ENCODE results near the gene AMBP.

The AMBP gene

DNA sequence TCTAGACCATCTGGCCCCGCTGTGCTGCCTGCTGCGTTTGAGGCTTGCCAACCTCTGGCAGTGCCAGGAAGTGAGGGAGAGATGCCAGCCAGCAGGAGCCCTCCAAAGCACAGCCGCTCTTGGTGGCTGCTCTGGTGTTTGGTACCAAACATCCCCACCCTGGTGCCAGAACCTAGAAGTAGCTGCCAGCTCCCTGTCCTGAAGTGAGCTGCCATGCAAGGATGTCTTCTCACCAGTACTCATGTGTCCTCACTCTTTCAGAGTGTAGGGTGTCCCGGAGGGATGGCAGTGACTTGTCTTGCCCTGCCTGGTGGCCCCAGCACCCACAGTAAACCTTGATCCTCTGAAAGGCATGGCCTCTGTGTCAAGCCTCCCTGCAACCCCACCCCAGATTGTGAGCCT lies 43.4 kb downstream of the AMBP start:
- no peak for DNase-seq (ENCODE audit: insufficient read length, low spot score)
- FAIRE-seq: no peak

DNA sequence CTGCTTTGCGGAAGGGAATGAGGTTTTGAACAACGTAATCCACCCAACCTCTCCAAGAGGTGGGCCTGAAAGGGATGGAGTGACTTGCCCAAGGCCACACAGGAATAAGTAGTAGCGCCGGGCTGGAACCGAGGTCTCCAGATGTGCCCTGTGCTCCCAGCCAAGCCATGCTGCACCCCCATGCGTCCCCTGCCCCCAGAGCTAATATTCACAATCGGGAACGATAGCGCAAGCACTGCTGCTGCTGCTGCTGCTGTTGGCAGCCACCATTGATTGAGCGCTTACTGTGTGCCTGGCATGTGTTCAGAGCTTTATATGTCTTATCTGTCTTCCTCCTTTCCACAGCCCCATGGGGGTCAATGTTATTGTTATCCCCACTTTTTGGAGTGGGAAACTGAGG lies 43.9 kb downstream of the AMBP start:
- FAIRE-seq (no peak), DNase-seq (ENCODE audit: insufficient read length, low spot score) (no peak)

DNA sequence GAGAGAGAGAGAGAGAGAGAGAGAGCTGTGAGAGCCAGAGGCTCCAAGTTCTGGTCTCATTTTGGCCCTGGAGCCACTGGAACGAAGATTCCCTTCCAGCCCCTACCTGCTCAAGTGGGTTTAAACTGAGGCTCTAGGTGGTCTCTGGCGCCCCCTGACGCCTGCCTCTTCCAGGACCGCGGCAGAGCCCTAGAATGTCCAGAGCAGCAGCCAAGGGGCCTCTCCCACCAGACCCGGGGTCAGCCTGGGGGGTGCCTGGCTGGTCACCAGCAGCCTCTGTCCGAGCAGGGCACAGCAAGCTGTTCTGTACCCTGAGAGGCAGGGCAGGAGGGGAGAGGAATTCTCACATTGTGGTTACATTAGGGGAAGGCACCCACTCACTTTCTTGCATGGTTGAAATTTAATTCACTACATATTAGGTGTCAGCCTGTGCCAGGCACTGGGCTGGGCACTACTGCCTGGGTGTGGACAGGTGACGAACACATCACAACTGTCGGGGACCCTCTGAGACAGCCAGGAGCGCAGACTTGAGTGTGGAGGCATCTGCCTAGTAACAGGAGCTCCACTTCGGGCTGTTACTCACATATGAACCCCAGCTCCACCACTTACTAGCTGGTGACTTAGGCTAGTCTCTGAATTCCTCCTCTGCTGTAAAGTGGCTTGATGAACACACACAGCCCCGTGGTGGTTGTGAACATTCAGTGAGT lies 44.5 kb downstream of the AMBP start:
- no peak for DNase-seq (ENCODE audit: insufficient read length, low spot score)
- no peak for FAIRE-seq

DNA sequence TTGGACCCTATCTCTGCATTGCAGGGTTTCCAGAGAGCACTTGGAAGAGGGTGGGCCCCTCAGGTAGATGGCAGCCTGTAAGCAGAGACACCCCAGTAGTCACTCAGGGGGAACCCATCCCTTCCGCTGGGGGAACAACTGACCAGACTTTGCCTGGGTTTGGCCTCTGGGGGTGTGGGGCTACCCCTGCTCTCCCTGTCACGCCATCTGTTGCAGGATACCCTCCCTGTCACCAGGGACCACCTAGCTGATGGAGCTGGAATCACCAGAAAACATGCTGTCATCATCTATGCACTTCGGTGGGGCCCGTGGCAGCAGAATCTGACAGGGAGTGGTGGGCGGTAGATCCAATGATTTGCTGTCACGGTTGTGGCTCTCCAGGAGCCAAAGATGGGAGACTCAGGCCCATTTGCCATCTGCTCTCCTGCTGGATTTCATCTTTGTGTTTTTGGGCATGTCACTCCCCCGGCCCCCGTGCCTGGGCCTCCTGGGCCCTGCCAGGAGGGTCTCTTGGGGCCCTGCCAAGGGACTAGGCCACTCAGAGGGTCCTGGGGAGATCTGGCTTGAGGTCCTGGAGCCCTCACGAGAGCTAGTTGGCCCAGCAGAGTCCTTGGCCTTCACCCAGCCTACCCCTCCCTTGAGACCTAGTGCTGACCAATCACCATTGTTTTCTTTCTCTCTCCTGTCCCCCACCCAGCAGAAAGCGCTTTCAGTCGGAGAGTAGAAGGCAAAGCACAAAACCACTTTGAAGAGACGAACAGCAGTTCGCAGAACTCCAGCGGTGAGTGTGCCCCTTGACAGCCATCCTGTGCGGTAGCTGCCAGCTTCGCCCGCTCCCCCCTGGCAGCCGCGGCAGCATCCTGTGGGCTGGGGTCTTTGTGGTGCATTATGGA lies 45.9 kb downstream of the AMBP start:
- DNase-seq (ENCODE audit: insufficient read length, low spot score) (no peak), FAIRE-seq (no peak)

DNA sequence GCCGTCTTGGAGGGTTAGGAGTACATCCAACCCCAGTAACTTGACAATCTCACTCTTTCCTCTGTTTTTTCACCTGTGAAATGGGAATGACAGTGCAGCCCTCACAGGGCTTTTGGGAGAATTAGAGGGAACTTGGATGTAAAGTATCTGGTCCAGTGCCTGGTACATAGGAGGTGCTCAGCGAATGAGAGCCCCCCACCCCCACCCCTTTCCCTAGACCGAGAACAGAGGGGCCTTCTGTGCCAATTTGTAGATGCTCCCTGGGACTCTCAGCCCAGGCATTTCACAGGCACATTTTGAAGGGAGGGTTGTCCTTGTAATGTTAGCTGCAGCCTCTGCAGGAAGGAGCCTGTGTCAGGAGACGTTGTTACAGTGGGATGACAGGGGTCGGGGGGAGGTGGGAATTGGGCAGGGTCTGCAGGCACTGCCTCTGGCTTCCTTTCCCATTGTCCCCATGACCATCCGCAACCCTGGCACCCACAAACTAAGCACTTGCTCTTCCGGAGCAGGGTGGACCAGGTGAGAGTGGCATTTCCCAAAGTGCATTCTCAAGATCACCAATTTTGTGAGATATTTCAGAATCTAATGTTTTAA lies 47.0 kb downstream of the AMBP start:
- no peak for FAIRE-seq
- no peak for DNase-seq (ENCODE audit: insufficient read length, low spot score)

DNA sequence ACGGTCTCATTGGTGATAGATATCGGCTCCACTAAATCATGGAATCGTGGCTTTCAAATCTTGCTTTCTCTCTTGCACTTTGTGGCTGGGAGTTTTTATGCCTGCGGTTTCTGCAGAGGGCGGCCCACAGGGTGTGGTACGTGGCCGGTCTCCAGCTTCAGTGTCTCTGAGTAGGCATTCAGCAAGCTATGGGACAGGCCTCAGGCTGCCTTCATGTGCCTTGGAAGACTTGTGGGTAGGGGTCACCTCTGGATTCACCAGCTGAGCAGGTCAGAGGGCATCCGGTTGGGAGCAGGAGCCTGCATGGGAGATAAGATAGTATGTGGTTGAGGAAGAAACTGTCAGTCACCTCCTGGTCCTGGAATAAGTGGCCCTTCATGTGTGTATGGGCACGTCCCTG lies 47.7 kb downstream of the AMBP start:
- DNase-seq (ENCODE audit: insufficient read length, low spot score) (no peak), FAIRE-seq (no peak)

DNA sequence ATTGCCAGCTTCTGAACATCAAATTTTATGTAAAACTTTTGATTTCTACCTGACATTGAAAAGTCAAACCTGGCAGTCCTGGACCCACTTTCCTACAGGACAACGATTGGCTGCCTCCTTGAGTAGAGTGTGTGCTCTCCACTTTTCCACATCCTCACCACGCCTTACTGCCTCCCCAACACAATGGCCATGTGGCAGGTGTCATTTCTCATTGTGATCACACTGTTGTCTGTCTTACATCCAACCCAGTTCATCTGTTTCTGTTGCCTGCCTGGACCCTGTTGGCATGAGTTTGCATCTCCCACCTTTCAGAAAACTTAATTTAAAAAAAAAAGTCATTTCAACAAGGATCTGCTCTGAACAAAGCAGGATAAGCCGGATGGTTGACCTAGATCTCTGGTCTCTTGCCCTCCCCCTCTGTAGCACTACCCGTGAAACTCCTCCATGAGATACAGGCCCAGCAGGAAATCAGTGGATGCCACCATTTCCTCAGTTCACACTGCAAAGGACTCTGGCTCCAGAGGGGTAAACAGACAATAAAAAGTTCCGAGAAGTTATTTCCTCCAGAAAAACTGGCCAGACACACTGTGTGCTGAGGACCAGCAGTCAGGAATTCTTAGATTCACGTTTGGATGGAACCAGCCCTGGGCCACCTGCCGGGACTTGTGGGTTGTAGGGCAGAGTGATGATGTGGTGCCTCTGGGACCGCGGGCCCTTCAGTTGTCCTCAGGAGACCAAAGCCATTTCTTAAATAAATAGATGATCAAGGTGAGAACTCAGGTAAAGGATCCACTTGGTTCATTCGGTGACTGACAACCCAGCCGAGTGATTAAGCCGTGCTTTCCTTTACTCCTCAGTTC lies 48.6 kb downstream of the AMBP start:
- DNase-seq (ENCODE audit: insufficient read length, low spot score) (no peak), FAIRE-seq (no peak)

DNA sequence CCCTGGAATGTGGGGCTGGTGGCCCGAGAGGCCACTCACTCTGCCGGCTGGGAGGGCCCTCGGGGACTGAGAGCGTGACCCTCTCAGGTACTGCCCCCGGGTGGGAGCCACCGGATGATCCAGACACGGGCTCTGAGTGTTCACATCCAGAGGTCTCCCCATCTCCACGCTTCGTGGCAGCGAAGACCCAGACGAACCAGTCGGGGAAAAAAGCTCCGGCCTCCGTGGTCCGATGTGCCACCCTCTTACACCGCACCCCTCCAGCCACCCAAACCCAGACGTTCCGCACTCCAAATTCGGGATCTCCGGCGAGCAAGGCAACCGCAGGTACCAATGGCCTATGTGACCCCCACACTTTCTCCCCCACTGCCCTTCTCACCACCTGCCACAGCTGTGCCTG lies 49.5 kb downstream of the AMBP start:
- no peak for FAIRE-seq
- no peak for DNase-seq (ENCODE audit: insufficient read length, low spot score)

DNA sequence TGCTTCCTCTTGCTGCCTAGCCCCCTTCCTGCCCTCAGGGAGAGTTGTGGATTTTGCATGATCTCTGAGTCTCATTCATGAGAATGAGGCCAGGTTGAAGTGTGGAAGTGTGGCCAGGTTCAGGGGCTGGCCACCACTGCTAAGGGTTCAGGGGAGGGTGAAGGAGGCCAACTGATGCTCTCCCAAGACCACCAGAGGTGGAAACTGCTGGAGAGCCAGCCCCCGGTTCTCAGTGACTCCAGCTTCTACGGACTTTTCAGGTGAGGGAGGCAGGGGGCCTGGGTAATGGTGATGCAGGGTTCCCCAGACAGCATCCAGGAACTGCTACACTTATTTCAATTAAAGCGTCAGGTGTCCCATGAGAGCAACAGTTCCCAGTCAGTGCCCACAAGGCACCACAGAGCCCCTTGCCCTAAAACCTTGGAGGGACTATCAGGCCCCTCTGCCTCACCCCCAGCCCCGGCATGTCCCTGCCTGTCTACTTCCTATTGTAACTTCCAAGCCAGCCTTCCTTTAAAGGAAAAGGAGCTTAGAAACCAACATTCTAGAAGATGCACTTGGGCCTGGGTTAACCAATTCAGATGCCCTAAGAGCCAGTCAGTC lies 50.1 kb downstream of the AMBP start:
- FAIRE-seq: no peak

DNA sequence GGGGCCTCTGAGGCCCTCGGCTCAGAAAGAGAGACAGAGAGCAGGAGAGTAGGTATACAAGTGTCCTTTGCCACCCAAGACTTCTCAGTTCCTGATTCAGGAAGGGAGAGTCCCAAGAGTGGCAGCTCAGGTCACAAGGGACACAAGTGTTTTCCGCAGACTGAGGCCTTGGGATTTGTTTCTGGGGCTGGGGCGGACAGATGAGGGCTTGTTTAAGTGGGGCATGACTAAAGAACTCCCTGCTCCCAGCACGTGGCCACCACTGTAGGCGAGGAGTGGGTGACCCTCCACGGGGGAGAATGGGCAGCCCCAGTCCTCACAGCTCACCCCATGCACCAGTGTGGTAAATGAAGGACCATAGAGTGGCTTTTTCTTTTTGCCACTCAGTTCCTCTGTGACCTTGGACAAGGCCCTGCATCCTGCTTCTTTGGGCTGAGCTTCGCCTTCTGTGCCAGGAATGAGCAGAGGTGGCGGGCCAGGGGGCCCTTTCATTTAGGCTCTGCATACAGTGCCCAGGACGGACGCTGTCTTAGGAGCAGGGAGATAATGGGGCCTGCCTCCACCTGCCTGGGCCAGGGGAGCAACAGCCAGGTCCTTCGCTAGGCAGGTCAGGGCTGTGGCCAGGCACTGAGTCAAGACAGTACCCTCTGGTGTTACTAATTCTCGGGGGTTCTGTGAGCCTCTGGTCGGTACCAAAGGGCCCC lies 50.8 kb downstream of the AMBP start:
- DNase-seq (ENCODE audit: insufficient read length, low spot score) (no peak), FAIRE-seq (no peak)

More for the DNA sequence above, 50.1 kb downstream of the AMBP start:
- DNase-seq (ENCODE audit: insufficient read length, low spot score): no peak

DNA sequence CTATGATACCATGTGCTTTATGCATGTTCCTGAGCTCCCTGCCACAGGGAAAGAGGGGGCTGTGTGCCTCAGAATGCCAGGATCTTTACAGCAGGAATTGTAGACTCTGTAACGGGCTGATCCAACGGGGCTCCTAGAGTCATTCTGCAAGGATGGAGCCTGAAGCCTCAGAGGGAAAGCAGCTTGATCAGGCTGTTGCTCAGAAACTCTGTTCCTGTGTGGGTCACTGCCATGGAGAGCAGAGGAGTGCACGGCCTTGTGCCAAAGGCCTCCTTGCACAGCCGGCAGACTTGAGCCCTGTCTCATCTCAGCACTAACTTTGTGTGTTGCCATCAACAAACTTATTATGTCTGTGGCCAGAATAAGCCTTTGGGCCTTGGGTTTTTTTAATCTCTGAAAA lies 51.8 kb downstream of the AMBP start:
- no peak for DNase-seq (ENCODE audit: insufficient read length, low spot score)
- FAIRE-seq: no peak

DNA sequence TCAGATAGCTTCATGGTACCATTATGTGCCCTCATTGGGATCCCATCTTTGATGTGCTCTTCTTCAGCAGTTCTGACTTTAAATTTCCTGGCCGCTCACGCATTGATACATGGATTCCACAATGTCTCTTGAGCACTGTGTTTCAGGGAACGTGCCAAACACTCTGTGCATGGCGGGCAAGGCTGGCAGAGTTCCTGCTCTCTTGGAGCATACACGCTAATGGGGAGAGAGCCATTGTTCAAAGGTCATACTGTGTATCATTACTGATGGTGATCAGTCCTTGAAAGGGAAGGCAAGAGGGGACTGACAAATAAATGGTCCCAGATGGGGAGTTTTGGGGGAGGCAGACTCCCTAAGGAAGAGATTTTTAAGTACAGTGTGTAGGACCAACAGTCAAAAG lies 52.3 kb downstream of the AMBP start:
- no peak for FAIRE-seq
- no peak for DNase-seq (ENCODE audit: insufficient read length, low spot score)

DNA sequence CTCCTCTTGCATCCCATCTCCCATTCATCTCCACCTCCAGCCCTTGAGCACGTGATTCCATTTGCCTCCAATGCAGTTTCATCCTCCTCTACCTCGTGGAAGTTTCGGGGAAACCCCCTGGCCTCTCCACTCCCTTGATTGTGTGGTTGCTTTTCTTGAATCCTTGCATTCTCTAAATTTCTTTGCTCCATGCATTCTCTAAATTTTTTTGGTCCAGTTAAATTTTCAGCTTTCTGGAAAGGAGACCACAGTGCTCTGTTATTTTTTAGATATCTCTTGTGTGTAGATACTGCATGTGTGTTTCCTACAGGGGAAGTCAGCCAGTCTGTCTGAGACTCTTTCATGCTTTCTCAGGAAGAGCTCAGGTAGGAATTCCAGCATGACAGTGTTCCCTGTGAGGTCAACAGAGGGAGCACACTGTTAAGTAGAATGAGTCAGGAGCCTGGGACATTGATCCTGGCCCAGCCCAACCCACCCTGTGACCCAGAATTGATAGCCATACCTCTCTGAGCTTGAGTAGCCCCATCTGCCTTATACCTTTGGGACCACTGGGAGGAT lies 52.8 kb downstream of the AMBP start:
- FAIRE-seq: no peak
- DNase-seq (ENCODE audit: insufficient read length, low spot score): no peak

DNA sequence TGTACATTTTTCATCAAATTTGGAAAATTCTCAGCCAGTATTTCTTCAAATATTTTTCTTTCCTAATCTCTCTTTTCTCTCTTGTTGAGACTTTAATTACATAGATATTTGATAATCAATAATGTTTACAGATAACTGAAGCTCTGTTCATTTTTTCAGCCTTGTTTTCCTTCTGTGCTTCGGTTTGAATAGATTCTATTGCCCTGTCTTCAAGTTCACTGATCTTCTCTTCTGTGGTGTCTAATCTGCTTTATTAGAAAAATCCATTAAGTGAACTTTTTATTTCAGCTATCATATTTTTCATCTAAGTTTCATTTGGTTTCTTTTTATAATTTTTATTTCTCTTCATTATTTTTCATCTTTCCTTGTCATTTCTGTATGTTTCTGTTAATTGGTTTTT lies 54.1 kb downstream of the AMBP start:
- FAIRE-seq (no peak), DNase-seq (ENCODE audit: insufficient read length, low spot score) (no peak)

DNA sequence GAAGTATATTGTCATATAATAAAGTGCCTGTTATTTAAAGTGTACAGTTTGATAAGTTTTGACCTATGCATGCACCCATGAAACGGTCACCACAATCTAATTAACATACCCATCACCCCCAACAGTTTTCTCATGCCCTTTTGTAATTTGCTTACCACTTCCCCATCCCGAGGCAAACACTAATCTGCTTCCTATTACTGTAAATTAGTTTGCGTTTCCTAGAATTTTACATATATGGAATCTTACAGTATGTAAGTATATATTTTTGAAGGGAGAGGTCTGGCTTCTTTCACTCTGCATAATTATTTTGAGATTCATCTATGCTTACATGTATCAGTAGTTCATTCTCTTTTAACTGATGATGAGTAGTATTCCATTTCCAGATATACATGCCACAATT lies 56.5 kb downstream of the AMBP start:
- FAIRE-seq (no peak), DNase-seq (ENCODE audit: insufficient read length, low spot score) (no peak)

DNA sequence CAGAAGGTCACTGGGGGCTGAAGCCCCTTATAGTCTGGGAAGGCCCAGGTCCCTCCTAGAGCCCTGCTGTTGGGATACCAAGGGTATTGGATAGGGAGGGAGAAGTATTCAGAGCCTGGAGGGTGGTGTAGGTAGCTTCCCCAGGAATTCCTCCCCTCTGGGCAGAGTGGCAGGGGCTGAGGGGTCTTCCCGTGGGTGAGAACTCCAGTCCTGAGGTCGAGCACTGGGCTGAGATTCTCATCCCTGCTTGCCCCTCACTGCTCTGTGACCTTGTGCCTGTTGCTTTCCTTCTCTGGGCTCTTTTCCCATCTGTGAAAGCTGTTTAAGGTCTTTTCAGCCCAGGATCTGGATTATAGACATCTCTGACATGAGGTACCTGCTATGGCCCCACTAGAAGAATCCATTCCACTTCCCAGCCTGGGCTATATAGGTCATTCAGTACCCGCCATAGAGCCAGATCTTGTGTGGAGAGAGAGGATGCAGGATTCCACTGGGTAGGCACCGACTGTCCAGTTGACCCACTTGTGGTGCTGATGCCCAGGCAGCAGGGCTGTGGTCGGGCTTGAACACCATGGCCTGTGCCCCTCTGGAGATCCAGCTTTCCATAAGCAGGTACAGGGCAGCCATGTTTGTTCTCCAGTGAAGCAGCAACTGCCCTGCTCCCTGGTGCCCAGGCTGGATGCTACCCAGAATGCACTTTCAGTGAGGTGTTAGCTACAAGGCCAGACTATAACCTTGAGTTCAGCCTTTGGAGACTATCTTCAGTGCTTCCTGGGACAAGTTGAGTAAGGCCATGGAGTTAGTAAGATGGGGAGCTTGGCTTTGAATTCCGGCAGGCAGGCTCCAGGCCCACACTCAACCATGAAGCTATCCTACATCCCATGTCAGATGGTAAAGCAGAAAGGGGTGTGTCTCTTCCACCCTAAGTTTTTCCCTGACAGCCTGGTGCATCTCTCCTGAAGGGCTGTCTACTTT lies 60.1 kb downstream of the AMBP start:
- FAIRE-seq (no peak), DNase-seq (ENCODE audit: insufficient read length, low spot score) (no peak)

DNA sequence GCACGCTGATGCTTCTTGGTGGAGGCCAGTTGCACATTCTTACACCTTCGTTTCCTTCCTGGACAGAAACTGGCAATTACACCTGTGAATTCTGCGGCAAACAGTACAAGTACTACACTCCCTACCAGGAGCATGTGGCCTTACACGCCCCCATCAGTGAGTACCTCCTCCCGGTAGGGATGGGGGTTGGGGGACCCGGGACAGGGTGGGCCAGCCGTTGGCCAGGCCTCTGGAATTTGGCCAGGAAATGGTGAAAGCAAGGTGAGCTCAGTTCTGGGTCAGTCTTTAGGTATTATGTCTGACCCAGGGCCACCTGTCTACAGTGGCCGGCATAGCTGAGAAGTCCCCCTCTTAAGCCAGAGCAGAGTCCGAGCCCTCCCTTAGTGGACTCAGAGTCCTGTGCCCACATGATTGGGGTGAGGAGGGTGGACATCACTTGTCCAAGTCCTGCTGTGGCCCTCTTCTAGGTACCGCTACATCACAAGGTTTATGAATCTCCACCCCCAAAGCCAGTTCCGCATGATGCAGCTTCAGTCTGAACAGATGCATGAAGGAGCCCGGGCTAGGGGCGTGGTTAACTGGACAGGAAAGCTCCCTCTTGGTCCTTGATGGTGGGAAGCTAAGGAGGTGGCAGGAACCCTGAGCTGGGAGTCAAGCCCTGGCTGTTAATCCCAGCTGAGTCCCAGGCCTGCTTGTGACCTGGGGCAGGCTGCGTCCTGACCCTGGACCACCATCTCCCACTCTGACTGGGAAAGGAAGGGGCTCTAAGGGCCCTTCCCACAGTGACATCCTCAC lies 61.3 kb downstream of the AMBP start:
- DNase-seq (ENCODE audit: insufficient read length, low spot score) (no peak), FAIRE-seq (no peak)

DNA sequence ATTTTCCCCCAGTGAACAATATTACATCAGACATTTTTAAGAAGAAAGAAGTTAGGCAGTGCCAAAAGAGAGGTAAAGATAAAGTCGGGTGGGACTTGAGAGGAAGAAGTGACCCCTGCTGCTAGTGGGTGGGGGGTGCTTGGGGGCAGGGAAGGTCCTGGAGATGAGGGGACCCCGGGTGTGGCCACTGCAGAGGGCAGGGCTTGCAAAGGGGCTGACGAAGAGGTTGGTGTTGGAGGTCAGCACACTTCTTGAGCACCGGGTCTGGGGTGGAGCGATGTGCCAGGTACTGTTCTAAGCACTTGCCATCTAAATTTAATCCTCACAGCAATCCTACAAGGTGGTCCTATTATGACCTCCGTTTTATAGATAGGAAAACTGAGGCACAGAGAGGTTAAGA lies 62.0 kb downstream of the AMBP start:
- no peak for DNase-seq (ENCODE audit: insufficient read length, low spot score)
- no peak for FAIRE-seq
